Measurements from ENCODE around the gene SIX1.

Gene SIX1

DNA sequence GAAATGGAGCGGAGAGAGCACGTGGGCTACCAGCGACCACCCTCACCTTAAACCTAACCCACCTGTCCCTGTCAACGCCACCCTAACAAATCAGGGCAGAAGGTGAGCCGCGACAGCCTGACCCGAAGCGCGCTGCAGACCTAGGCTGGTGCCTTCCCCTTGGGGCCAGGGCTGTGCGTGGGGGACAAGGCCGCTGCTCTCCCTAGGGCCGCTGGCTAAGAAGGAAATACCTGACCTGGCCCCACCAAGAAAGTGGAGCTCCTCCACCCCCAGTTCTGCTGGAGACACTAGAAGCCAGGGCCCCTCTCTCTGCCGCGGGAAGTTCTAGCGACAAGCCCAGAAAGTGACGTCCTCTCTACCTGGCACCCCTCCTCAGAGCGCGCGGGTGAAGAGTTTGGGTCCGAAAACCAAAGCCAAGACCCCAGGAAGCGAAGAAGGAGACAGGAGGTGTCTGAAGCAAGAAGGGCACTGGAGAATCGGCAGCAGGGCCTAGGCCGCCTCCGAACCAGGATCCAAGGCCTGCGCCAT, 7.5 kb downstream of the SIX1 start:
- DNase-seq: no peak

DNA sequence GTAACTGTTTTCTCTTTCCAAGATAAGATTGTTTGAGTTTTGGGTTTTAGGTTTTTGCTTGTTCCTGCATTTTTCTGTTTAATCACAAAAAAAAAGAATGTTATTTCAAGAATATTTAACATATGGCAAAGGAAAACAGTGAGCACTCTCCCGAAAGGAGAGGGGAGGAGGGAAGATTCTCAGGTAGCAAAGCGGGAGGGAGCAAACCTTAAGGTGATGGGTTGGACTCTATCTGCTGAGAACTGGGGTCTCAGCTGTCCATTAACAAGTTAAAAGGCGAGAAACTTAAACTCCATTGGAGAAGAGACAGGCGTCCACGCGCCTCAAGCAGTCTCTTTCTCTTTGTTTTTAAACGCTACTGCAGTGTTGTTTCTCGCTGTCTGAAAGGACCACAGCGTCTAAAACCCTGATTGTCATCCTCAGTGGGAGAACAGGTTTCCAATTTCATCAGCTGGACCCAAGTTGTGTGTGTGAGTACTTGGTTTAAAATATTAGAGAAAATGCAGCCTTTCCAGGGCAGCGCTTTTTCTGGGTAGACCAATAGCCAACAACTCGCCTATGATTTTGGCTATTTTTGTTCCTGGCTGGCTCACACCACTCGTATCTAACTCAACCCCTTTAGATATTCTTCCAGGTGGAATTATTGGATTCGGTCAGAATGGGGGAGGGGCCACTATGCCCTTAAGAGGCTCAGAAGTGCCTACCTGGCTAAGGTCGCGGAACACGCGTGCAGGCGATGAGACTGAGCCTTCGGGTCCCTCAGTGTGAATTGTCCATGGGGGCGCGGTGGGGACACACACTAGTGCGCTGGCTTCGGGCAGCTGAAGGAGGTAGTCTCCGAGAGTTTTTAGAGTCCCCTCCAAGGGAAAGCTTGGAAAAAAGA, 8.2 kb downstream of the SIX1 start:
- DNase-seq: no peak

DNA sequence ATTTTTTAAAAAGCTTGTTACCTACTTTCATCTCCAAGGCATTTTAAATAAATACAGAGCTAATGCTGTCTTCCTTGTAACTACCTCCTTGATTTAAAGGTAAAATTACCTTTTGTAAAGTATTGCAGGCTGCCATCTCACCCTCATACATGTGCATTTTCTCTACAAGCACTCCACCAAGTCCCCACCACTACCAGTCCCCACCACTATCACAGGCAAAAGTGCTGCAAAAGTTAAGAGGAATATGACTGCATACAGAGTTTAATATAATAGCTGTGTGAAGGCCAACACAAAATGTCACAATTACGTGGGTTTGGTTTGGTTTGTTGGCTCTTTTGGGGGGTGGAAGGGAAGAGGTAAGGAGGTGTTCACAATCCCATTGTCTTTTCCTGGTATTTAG, 9.6 kb downstream of the SIX1 start:
- no peak for DNase-seq

DNA sequence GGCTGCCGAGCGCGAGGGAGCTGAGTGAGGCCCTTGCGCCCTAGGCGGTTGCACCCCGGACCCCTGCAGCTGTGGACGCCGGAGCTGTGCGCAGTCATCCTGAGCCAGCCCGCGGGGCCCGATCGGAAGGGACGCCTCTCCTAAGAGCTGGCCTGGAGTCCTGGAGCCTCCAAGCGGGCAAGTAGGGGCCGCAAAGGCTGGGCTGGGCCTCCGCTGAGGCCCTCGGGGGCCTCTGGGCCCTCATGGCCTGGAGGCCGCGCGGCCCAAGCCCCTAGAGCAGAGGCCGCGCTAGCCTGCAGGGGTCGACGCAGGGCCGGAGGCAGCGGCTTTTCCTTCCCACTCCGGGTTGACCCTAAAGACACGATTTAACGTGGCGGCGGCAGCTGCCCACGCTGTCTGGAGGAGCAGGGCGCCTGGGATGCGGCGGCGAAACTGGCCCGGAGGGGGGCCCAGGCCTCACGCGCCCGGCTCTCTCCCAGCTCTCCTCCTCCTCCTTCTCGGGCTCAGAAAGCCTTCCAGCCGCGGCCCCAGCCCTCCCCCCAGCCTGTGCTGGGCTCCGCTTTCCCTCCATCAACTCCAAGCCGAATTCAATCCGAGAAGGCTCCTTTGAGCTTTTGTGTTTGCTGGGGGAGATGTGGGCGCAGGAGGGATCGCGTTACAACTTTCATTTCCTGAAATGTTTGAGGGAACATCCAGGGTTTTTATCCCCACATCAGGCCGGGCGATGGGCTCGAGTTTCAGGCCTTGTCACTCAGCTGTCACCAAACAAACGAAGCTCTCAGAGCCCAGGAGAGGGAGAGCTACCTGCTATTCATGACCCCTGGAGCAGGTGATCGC, 11.6 kb downstream of the SIX1 start:
- DNase-seq: peak; percentile 83

DNA sequence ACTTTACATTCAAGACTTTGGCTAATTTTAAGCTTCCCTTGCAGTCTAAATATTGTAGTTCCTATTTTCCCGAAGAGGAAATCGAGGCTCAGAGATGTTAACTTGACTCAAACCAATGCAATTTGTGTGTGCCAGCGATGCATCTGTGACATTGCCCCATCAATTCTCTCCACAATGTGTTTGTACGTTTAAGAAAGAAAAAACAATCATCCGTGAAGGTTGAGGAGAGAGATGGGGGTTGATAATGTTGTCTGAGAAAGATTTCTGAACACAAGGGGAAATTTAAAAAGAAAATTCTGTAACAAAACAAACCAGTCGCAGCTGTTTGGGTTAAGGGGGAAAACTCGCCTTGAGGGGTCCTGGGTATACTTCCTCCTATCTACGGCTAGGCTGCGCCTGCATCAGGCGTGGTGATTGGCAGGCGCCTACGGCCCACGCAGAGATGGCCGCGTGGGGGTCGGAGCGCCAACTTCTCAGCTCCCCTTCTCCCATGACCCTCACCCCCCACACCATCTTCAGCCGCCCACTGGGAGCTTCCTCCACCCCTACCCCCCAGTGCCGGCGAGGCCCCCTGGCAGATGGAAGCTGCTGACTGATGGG, 12.3 kb downstream of the SIX1 start:
- no peak for DNase-seq

DNA sequence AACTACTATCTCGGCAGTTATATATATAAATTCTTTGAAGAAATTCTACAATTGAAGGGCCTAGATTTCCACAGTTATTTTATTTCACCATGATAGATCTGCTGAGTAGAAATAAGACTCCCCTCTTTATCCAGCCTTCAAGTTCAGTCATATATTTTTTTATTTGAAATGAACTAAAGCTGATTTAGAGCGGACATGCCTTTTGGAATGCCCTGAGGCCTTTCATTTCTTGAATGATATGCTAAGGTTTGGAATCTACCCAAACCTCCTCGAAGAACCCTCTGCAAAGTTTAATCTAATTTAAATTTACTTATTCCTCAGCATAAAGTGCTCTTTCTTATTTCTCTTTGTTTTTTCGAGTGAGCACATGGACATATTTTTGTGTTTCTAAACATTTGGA, 15.1 kb downstream of the SIX1 start:
- no peak for DNase-seq

DNA sequence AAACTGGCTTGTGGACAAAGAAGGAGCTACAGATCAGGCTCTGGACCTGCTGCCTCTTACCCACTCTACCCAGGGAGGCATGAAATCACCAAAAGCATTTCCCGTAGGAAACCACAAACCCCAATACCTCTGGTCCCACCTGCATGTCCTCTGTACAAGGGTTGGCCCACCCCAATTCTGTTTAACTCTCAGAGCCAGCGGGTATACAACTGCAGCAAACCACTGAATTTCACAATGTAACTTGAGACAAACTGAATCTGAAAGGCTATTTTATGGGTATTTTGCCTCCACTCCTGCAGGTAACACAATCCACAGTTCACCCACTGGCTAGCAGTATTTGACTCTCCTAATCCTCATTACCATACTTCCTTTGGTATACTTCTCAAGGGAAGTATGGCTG, 16.5 kb downstream of the SIX1 start:
- DNase-seq: no peak

DNA sequence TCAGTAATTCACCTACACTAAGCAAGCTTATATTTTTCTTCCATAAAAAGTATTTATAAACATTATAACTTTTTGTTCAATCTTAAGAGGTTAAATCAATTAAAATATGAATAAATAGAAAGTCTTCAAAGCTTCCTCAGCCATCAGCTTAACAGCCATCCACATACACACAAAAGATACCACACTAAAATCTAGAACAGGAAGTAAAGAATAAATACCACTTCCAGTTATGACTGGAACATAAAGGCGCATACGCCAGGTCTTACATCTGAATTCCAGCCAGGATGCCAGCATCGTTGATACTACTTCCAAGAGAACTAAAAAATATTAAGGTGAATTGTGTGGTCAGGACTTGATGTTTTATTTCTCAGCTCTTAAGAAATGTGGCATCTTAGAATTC, 17.0 kb downstream of the SIX1 start:
- DNase-seq: no peak

DNA sequence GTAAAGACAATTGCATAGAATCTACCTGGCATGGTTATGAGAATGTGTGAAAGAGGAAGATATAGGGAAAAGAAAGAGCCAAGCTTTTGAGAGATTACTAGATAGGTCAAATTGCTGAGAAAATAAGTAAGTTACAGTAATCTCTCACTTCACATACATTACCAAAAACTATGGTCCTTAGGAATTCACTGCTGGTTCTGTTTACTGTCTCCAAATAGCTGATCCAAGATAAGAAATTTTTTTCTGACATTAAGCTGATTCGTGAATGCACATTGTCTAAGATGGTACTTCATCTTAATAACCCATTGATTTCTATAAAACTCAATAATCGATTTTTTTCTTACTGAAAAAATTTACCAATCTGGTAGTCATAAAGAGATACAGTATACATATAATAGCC, 17.4 kb downstream of the SIX1 start:
- DNase-seq: no peak

DNA sequence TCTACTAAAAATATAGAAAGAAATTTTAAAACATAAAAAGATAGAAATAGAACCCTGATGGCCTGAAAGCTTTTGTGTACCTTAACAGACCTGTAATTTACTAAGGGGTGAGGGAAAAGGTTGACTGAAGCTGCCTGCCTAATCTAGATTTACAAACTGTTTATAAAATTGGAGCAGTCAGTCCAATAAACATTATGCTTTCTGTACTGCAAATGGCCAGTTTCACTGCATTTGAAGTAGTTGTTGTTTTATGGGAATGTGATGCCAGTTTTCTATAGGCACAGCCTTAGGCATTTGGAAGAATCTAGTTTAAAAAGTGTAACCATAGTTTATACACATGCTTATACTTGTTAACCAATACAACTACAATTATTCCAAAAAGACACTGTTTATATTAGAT, 19.1 kb downstream of the SIX1 start:
- DNase-seq: no peak

DNA sequence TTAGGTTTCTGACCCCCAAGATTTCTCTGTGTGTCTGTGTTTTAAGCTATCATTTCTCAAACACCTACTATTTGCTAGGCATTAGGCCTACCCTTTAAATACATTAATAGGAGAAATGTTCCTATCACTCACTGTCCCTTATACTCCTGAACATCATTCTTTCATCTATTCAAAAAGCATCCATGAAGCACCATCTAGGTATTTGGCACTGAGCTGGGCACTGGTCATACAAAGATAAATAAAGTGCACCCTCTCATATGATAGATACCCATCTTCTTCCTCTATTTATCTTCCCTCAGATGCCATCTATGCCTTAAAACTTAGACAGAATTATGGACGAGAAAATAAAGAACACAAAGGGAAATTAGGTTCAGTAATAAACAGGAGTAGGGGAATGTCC, 20.4 kb downstream of the SIX1 start:
- no peak for DNase-seq

DNA sequence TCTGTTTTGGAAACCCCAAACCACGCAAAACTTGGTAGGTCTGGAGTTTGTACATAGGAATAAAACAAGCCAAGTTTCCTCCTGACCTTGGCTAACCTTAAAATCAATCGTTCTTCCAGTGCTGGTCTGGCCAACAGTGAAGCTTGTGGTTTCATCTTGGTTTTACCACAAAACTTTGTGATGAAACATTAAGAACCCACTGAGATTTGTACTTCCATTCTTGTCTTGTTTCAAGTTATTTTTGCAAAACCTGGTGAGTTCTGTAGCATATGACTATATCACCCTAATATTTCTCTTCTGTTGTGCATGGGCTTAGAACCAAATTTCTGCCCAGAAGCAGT, 26.4 kb downstream of the SIX1 start:
- no peak for DNase-seq

DNA sequence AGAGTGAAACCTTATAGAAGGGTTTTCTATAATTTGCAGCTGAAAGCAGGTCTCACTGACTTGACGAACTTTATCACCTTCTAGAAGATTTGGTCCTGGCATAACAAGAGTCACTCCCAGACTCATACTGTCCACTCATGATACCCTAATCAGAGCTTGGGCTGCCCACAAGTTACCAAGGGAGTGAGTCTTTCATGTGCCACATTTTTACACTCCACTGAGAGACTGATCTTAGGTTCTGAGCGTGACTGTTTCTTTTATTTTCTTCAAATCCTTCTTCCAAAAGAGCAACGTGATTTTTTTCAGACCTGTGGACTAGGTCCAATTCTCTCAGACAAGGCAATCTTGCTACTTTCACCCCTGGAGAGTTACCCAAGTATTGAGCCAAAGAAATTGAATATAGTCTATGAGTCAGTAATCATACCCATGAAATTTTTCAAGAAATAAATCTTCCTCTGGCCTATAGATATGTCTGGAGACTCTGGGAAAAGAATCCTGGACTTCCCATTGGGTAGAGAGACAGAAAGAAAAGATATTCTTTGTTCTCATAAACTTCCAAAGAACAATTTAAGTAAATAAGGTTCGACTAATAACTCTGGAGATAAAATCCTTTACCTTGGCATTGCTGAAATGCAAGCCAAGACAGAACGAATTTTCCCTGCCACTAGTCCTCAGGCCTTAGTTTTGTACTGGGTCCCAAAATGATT, 26.9 kb downstream of the SIX1 start:
- no peak for DNase-seq

DNA sequence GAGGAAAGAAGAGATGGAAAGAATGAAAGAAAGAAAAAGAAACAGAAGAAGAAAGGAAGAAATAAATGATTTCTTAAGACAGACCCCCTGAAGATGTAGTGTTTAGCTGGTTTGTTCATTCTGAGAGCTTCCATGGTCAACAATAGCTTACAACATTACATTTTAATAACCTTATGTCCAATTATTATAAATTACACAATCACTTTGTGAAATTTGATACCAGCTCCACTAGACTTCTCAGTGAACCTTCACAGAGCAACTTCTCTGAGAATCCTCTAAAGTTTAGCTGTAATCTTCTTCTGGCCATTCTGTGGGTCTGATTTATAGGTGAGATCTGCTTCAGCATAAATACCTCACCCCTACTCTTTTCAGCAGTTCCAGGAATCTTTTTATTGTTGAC, 27.9 kb downstream of the SIX1 start:
- no peak for DNase-seq

DNA sequence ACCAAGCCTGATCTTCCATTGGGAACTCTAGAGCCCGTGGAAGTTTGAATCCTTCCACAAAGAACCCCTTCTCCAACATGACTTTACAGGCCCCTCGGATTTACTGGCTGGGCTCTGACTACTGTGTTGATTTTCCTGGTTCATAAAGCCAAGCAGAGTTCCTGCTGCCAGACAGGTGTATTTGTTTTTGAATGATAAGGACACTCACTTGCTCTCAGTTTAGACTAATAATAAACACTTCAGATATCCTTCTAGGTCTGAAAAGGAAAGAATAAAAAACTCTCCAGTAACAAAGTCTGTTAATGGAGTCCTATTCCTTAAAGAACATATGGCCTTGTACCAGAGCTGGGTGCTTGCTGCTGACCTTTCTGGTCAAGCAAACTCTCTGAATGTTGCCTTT, 31.0 kb downstream of the SIX1 start:
- peak; percentile 60 for DNase-seq

DNA sequence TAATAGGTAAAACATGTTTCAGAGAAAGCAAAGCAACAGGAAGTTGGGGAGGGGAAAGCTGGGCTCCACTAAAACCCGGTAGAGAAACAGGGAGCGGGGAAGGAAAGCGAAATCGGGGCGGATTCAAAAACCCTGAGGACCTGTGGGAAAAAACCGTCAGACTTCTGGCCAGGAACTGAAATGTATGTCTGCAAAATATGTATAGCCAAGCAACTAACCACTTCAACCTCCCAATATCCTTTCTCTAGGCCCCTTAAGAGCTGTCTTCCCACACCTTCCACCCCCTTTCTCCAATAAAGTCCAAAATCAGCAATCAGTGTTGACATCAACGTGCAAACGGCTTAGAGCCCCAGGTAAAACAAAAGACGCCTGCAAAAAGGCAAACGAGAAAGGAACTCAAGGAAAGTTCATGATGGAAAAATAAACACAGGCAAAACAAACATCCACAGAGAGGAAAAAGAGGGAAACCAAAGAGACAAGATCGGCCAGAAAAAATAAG, 32.8 kb downstream of the SIX1 start:
- DNase-seq: peak; percentile 16

DNA sequence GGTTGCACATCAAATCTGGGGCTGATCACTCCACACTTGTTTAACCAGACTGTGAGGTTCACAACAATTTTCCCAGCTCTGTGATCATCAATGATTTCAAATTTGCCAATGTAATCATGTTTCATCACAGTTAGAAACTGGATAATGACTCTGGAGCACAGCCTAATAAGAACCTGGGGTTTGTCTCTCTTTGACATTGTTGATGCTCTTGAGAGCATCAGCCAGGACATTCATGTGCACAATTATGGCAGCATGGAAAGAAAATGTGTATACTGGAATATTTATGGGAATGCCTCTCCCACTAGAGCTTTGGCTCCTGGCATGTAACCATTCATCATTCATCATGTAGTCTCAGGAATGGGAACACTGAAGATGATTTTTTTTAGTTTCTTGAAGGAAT, 47.0 kb downstream of the SIX1 start:
- no peak for DNase-seq

DNA sequence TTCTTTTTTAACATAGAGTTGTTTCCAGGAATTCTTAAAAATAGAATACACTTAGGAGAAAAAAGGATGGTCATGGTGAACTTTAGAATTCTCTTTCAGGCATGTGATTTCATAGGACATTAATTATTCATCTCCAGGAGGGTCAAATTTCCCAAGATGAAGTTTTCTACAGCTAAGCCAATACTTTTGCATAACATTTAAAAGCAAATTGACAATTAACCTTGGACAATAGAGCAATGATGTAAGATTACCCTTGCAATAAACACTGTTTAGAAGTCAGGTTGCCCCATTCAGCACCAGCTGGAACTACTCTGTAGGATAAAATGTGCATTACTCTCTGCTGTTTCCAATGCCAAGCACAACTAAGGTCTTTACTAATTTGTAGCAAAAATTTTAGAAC, 49.5 kb downstream of the SIX1 start:
- no peak for DNase-seq

DNA sequence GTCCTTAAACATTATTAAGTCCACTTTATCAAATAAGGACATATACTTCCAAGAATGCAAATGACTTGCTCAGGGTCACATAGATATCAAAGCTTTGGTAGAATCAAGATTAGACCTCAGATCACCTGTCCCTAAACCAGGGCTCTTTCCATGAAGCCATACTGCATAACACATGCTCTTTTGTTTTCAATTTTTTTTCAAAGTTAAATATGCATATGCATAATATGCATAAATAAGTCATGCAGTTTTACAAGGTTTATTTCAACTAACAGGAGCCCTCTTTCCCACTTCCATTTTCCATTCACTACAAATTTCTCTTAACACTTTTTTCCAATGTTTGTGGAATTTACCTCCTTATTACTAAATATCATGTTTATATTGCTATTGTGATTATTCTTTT, 53.1 kb downstream of the SIX1 start:
- DNase-seq: no peak

DNA sequence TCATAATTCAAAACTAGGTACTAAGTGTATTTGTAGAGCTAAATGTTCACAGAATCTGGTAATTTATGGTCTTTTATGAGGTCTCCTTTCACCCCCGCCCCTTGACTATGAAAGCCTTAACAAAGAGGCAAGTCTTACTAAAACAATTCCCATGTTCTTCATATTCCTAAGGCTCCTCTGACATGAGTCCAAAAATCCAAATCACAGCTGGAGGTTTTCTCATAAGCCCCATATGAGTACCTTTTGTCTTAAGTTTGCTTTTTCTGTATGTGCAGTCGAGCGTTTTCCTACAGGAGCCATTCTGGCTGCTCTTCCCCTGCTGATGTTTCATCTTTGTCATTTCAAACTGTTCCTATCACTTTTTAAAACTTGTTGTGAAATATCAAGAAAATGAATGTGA, 55.2 kb downstream of the SIX1 start:
- DNase-seq: no peak

Data from NCI-H510A (cell line).